GM23248 (cell line): Measurements from ENCODE around the gene AFTPH. TPM values are rescaled to one million over a fixed set of nuclear protein-coding genes. Genes with fewer than 3 reads are reported as not detected.

Experiments
- DNase-seq: peaks from one replicate; pipeline ENCODE4 v3.0.0-alpha.2; 2015
- H2AFZ ChIP-seq: fragments of 200-600 bp; sonication (generic); 2 replicates; pipeline ENCODE4 v1.6.1; 2016; ENCODE audit warnings: antibody characterized with exemption
- H3F3A ChIP-seq: fragments of 200-600 bp; sonication (generic); 2 replicates; pipeline ENCODE4 v1.6.1; 2016; ENCODE audit warnings: mild to moderate bottlenecking, antibody characterized with exemption, mixed run types; ENCODE audit not compliant: insufficient read depth
- H3K27ac ChIP-seq: fragments of 200-600 bp; sonication (generic); 2 replicates; pipeline ENCODE4 v1.5.1; 2016; ENCODE audit warnings: mild to moderate bottlenecking
- H3K27me3 ChIP-seq: fragments of 200-600 bp; sonication (generic); replicated peaks from 2 replicates; pipeline ENCODE4 v1.6.1; 2016; ENCODE audit warnings: mild to moderate bottlenecking; ENCODE audit not compliant: insufficient read depth
- H3K36me3 ChIP-seq: fragments of 200-600 bp; sonication (generic); 2 replicates; pipeline ENCODE4 v1.6.1; 2016; ENCODE audit warnings: low read depth, mild to moderate bottlenecking
- H3K4me1 ChIP-seq: fragments of 200-600 bp; sonication (generic); 2 replicates; pipeline ENCODE4 v1.6.1; 2016; ENCODE audit warnings: mild to moderate bottlenecking; ENCODE audit not compliant: insufficient read depth
- H3K4me2 ChIP-seq: fragments of 200-600 bp; sonication (generic); one replicate; pipeline ENCODE4 v1.6.1; 2016; ENCODE audit warnings: mild to moderate bottlenecking; ENCODE audit not compliant: unreplicated experiment
- H3K4me3 ChIP-seq: fragments of 200-600 bp; sonication (generic); 2 replicates; pipeline ENCODE4 v1.5.1; 2016; ENCODE audit warnings: mild to moderate bottlenecking
- H3K79me2 ChIP-seq: fragments of 200-600 bp; sonication (generic); 2 replicates; pipeline ENCODE4 v1.6.1; 2016; ENCODE audit warnings: mild to moderate bottlenecking; ENCODE audit not compliant: insufficient read depth
- H3K9ac ChIP-seq: fragments of 200-600 bp; sonication (generic); 2 replicates; pipeline ENCODE4 v1.6.1; 2016; ENCODE audit warnings: mild to moderate bottlenecking
- H3K9me2 ChIP-seq: fragments of 200-600 bp; sonication (generic); 2 replicates; pipeline ENCODE4 v1.6.1; 2016; ENCODE audit warnings: mixed run types, mild to moderate bottlenecking, moderate library complexity; ENCODE audit not compliant: insufficient read depth
- H3K9me3 ChIP-seq: fragments of 200-600 bp; sonication (generic); one replicate; pipeline ENCODE4 v1.6.1; 2017; ENCODE audit warnings: low read depth
- H4K20me1 ChIP-seq: fragments of 200-600 bp; sonication (generic); 2 replicates; pipeline ENCODE4 v1.6.0; 2016; ENCODE audit not compliant: insufficient read depth
- EZH2 ChIP-seq: fragments of 200-600 bp; sonication (generic); IDR thresholded peaks from 2 replicates; pipeline ENCODE4 v1.6.1; 2018; ENCODE audit warnings: antibody characterized with exemption, mild to moderate bottlenecking; ENCODE audit not compliant: insufficient read depth, poor library complexity, severe bottlenecking
- EZH2phosphoT487 ChIP-seq: fragments of 200-600 bp; sonication (generic); IDR thresholded peaks from 2 replicates; pipeline ENCODE4 v1.6.1; 2018; ENCODE audit warnings: antibody characterized with exemption, moderate library complexity, mild to moderate bottlenecking, low read depth; ENCODE audit not compliant: insufficient read depth
- WGBS, 2 experiments: methylation state at CpG; one replicate each; pipeline ENCODE4 v1.1.6; 2015 to 2017; ENCODE audit warnings: low lambda C conversion rate in 2 of 2, low coverage in 1 of 2; ENCODE audit errors: missing lambda C conversion rate in 2 of 2; 5-methylcytosine and 5-hydroxymethylcytosine counted together
- in situ Hi-C: fragments of 300-500 bp; cut with MboI; formaldehyde crosslinking; loops from 2 replicates; pipeline ENCODE4 v1.15.0; 2020
- polyA plus RNA-seq: library from polyadenylated mRNA; unstranded; fragments of >200 nt; fragmentation: Nextera tagmentation; extraction: Ambion mirVana; gene quantifications from 2 replicates; pipeline ENCODE4 v1.2.1, GENCODE V29; 2016
- total RNA-seq: library from RNA; depleted of rRNA; stranded (reverse); fragments of >200 nt; shearing (Covaris generic); gene quantifications from 2 replicates; pipeline ENCODE4 v1.2.3, GENCODE V29; 2014

AFTPH gene
- total and polyA plus RNA-seq, 2 experiments from 2014 or later: 8.8 to 26.2 TPM

- no peak overlapping the region for H3K4me2 ChIP-seq
- in situ Hi-C loops: loop anchor here (10.0 to 25.0 kb wide), 2 partner anchors 154 to 451 kb away; no protein-coding TSS in a partner anchor
- H3K4me3 ChIP-seq: no peak overlapping the region
Measured at GRCh38 chr2:64488050-64488974, 35.8 kb upstream of the AFTPH start.

DNA sequence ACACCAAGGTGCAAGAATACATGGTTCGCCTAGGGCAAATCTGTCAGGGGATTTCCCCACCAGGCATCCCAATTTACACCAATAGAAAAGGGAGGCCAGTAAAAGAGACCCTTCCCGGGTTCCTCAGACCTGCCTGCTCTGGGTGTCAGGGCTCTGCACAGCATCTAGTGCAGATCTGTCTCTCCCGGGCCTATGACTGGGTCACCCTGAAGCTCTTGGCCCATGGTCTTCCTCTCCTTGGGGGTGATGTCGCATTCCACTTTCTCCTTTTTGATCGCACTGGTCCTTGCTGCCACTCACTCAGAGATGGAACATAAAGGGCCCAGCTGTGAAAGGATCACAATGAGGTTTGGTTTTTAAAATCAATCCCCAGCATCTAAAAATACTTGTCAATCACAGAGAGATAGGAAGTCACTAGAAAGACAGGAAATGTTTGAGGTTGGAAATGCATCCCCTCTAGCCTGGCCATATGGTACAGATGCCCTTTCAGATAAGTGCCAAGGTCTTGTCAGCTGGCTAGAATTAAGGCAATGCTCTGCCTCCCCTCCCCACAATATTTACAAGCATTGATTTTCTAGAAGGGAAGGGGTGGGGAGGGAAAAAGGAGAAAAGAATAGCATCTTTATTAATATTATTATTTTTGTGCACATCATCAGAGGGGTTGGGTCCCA, 34.9 kb upstream of the AFTPH start:
- H3K36me3 ChIP-seq: no peaks in the 10 kb centered on the region
- H3K4me2 ChIP-seq: no peak overlapping the region
- TF ChIP-seq EZH2 (no peak), EZH2phosphoT487 (no peak)
- no peaks in the 10 kb centered on the region for H3K4me1 ChIP-seq
- H3K9me3 ChIP-seq: no peaks in the 10 kb centered on the region
- whole genome bisulfite sequencing, 2 experiments: 71 to 74% methylated on average over 5 of the region's 5 CpGs
- H3K9ac ChIP-seq: no peak overlapping the region
- no peak overlapping the region for H3K4me3 ChIP-seq
- in situ Hi-C loops: loop anchor here (10.0 to 25.0 kb wide), 2 partner anchors 154 to 452 kb away; no protein-coding TSS in a partner anchor
- H4K20me1 ChIP-seq: no peaks in the 10 kb centered on the region
- H3K9me2 ChIP-seq: no peaks in the 10 kb centered on the region
- DNase-seq: no peak
- H3K79me2 ChIP-seq: no peaks in the 10 kb centered on the region
- H3K27me3 ChIP-seq: peaks cover 29% of the 10 kb centered on the region
- no peaks in the 10 kb centered on the region for H3F3A ChIP-seq
- H3K27ac ChIP-seq: no peak overlapping the region
- H2AFZ ChIP-seq: no peak overlapping the region

More at GRCh38 chr2:64488050-64488974, 35.8 kb upstream of the AFTPH start:
- peaks cover 29% of the 10 kb centered on the region for H3K27me3 ChIP-seq
- no peaks in the 10 kb centered on the region for H3K36me3 ChIP-seq
- TF ChIP-seq EZH2 (no peak), EZH2phosphoT487 (no peak)
- peaks cover 3% of the 10 kb centered on the region; the same call in 1 of the 2 replicates for H3F3A ChIP-seq
- no peaks in the 10 kb centered on the region for H3K4me1 ChIP-seq
- no peak overlapping the region for H3K9ac ChIP-seq
- H2AFZ ChIP-seq: no peak overlapping the region
- WGBS, 2 experiments: 59 to 62% methylated on average over 20 of the region's 20 CpGs
- H3K9me3 ChIP-seq: no peaks in the 10 kb centered on the region
- DNase-seq: peak; percentile 59
- no peaks in the 10 kb centered on the region for H4K20me1 ChIP-seq
- H3K79me2 ChIP-seq: no peaks in the 10 kb centered on the region
- no peak overlapping the region for H3K27ac ChIP-seq
- no peaks in the 10 kb centered on the region for H3K9me2 ChIP-seq

DNA sequence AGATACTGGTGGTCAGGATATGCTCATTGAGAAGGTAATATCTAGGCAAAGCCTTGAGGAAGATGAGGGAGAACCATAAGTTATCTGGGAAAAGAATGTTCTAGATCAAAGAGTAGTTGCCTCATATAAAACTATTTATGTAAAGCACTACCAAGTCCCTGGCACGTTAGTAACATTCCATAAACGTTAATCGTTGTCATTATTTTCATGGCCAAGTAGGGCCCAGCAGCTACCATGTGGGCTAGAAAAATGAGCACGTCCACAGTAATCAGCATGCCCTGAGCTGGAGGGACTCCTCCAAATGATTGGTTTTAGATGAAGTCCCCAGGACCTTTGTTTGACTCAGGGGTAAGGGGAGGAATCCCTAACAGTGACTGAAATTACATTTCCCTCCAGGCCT, 32.7 kb upstream of the AFTPH start:
- 13 to 23% methylated on average over 4 of the region's 4 CpGs for WGBS, 2 experiments
- no peaks in the 10 kb centered on the region for H3K9me3 ChIP-seq

DNA sequence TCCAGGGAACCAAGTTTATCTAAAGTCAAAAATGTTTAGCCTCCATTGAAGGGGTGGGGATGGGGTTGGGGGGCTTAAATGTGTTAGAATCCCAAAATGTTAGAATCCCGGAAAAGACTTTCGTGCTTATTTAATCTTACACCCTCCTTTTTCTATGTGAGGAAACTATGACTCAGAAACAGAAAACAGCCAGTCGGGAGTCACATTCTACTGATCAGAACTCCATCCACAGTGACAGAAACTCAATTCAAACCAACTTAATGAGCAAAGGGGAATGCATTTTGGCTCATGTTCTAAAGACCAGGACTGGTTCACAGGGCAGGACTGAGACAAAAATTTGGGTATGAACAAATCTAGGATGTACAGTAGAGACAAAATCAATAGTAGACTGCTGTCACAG, 31.9 kb upstream of the AFTPH start:
- Histone ChIP-seq H3K4me2 (no peak overlapping the region), H2AFZ (no peak overlapping the region), H3K79me2 (no peaks in the 10 kb centered on the region), H3K36me3 (no peaks in the 10 kb centered on the region), H3K4me1 (no peaks in the 10 kb centered on the region), H3K9me2 (no peaks in the 10 kb centered on the region), H3K27me3 (0 out of 2 replicates have a peak, but pooled peaks cover 16% of the 10 kb centered on the region), H3K9me3 (no peaks in the 10 kb centered on the region), H3F3A (no peaks in the 10 kb centered on the region), H4K20me1 (no peaks in the 10 kb centered on the region), H3K4me3 (no peak overlapping the region), H3K27ac (no peak overlapping the region), H3K9ac (no peak overlapping the region)
- TF ChIP-seq EZH2: no peak
- TF ChIP-seq EZH2phosphoT487: no peak
- 74 to 77% methylated on average over 3 of the region's 3 CpGs for WGBS, 2 experiments
- in situ Hi-C loops: loop anchor here (25.0 kb wide), 1 partner anchor 455 kb away; no protein-coding TSS in a partner anchor
- no peak for DNase-seq

More for the DNA sequence above, 32.7 kb upstream of the AFTPH start:
- in situ Hi-C loops: loop anchor here (25.0 kb wide), 1 partner anchor 454 kb away; no protein-coding TSS in a partner anchor
- H3K27me3 ChIP-seq: peaks cover 18% of the 10 kb centered on the region; the same call in 1 of the 2 replicates
- H3F3A ChIP-seq: no peaks in the 10 kb centered on the region
- no peaks in the 10 kb centered on the region for H3K79me2 ChIP-seq
- no peak overlapping the region for H2AFZ ChIP-seq
- H3K4me1 ChIP-seq: no peaks in the 10 kb centered on the region
- H3K9me2 ChIP-seq: no peaks in the 10 kb centered on the region
- no peak overlapping the region for H3K4me3 ChIP-seq
- no peak overlapping the region for H3K9ac ChIP-seq
- DNase-seq: peak; percentile 73
- H3K36me3 ChIP-seq: no peaks in the 10 kb centered on the region
- no peaks in the 10 kb centered on the region for H4K20me1 ChIP-seq
- TF ChIP-seq EZH2 (no peak), EZH2phosphoT487 (no peak)
- no peak overlapping the region for H3K4me2 ChIP-seq
- H3K27ac ChIP-seq: no peak overlapping the region
